Choroid plexus epithelial cell (primary cell): ENCODE measurements around the gene CSNK2B.

Experiments used
- DNase-seq: peaks from one replicate; pipeline ENCODE4 v3.0.0-alpha.2; 2010; ENCODE audit warnings: low read depth
- H3K4me3 ChIP-seq: 2 replicates; pipeline ENCODE4 v1.5.1; 2011; ENCODE audit warnings: low read depth, mild to moderate bottlenecking, control low read depth, low read length, moderate library complexity
- CTCF ChIP-seq: conservative IDR thresholded peaks from 2 replicates; pipeline ENCODE4 v1.5.1; 2011; ENCODE audit warnings: low read depth, mild to moderate bottlenecking, control low read depth, inconsistent platforms, low read length, moderate library complexity

Gene CSNK2B

GRCh38 chr6:31662124-31662723 lies 3.7 kb upstream of the CSNK2B start:
- no peak for DNase-seq
- no peak overlapping the region for H3K4me3 ChIP-seq
- TF ChIP-seq CTCF = no peak

GRCh38 chr6:31663126-31663960 lies 2.5 kb upstream of the CSNK2B start:
- H3K4me3 ChIP-seq = peak overlapping the region; percentile 98
- no peak for TF ChIP-seq CTCF
- DNase-seq = peak; percentile 22

DNA sequence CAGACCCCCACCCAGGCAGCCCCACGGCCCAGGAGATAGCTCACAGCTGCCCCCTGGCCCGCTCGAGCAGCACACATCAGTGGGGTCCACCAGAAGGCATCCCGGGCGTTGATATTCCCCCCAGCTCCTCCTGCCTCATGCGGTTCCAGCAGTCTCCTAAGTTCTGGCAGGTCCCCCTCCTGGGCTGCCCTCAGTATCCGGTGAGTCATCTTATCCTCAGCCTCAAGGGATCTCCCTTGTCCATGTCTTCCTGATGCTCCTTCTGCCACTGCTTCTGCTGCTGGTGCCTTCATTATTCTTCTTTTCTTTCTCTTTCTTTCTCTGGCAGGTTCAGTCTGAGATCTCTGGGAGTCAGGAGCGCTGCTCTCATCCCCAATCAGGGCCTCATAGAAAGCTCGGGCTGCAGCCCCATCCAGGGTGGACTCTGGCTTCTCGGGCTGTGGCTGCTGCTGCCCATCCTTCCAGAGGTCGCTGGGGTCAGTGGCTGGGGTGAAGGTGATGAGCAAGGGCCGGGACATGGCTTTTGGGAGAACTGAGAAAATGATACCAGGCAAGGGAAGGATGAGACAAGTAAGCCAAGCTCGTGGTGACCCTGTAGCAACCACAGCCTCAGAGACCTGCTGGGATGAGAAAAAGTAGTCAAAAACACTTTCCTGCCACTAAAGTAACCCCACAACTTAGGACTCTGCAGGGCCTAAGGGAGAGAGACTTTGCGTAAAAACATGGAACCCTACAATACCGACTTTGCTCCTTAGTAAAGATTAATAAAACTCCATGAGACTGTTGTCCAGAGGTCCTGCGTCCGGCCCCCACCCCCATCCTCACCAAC lies 1.7 kb upstream of the CSNK2B start:
- DNase-seq = peak; percentile 78
- peak overlapping the region; percentile 98 for H3K4me3 ChIP-seq
- TF ChIP-seq CTCF = no peak

DNA sequence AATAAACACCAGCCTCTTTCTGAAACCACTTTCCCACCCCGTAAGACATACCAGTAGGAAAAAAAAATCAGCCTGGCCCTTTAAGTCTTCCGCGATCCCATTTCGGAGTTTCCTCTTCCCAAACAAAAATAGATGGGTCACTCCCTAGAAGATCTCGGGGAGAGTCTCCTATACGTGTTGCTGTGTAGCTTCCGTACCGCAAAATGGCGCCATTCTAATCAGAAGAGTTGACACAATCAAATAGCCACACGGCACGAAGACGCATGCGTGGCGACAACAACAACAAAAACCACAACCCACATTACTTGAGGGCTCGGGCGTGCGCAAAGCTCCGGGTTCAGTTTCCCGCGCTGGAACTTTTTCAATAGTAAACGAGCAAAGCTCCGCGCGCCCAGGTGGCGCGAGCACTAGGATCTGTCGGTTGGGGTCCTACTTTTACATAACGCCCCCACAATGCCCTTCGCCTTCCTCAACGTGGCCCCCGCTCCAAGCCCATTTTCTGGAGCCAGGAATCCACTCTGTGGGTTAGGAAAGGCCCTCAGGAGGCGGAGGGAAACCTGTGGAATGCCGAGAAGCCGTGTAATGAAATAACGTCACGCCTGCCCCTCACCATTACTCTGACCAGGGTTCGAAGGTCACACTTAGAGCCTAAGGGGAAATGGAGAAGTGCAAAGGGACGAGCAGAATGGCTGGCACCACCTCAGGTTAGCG lies 935 bp upstream of the CSNK2B start, which contains the start of gene GPANK1:
Gene GPANK1 (minus strand): TSS at position 208 of the 711 bp plus-strand sequence. CDS start 519 bp downstream, outside the sequence.
- peak within 1 kb of the TSS; percentile 98 for H3K4me3 ChIP-seq
- peak; percentile 97 for DNase-seq
- no peak for TF ChIP-seq CTCF

- no peak for TF ChIP-seq CTCF
- peak overlapping the region; percentile 98 for H3K4me3 ChIP-seq
- peak; percentile 39 for DNase-seq
These were observed 571 bp downstream of the CSNK2B start for GRCh38 chr6:31666337-31666965.

DNA sequence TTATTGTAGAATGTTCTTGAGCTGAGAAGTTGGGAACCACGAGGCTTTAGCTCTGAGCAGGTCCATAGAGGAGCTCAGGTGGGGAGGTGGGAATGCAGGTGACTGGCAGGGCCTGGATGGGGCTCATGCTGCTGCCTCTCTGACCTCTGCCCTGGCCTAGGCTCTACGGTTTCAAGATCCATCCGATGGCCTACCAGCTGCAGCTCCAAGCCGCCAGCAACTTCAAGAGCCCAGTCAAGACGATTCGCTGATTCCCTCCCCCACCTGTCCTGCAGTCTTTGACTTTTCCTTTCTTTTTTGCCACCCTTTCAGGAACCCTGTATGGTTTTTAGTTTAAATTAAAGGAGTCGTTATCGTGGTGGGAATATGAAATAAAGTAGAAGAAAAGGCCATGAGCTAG lies 3.8 kb downstream of the CSNK2B start, which contains the start of gene LY6G5B:
Gene LY6G5B (plus strand): TSS at position 301 of the 400 bp plus-strand sequence. CDS start 975 bp downstream, outside the sequence.
- DNase-seq = no peak
- TF ChIP-seq CTCF = no peak
- H3K4me3 ChIP-seq = no peak within 1 kb of the TSS
